DMS53 treated with DMSO at 0.1 percent for 48 hours (cell line): ENCODE data around the gene ADCY5.

ENCODE experiments used
- DNase-seq: peaks from one replicate; lab custom pipeline; 2025; ENCODE audit not compliant: unreplicated experiment; lab: John Stamatoyannopoulos, UW

ADCY5 gene

GRCh38 chr3:123310741-123311140 is 138.1 kb downstream of the ADCY5 start:
- DNase-seq, result peak; percentile 55

- no peak for DNase-seq
Observed at GRCh38 chr3:123310186-123310585, 138.7 kb downstream of the ADCY5 start.

- no peak for DNase-seq
Observed at GRCh38 chr3:123307064-123307463, 141.8 kb downstream of the ADCY5 start.

- DNase-seq, result no peak
Observed at GRCh38 chr3:123305192-123305591, 143.7 kb downstream of the ADCY5 start.

GRCh38 chr3:123303976-123304560 is 144.8 kb downstream of the ADCY5 start:
- no peak for DNase-seq

GRCh38 chr3:123302961-123303360 is 145.9 kb downstream of the ADCY5 start:
- no peak for DNase-seq

GRCh38 chr3:123301331-123302184 is 147.3 kb downstream of the ADCY5 start:
- DNase-seq, result no peak

GRCh38 chr3:123300583-123300982 is 148.3 kb downstream of the ADCY5 start:
- DNase-seq, result no peak

GRCh38 chr3:123300056-123300455 is 148.8 kb downstream of the ADCY5 start:
- DNase-seq, result no peak

- DNase-seq, result no peak
Observed at GRCh38 chr3:123299581-123299980, 149.3 kb downstream of the ADCY5 start.

GRCh38 chr3:123298903-123299302 is 150.0 kb downstream of the ADCY5 start:
- no peak for DNase-seq

GRCh38 chr3:123297627-123297899 is 151.3 kb downstream of the ADCY5 start:
- DNase-seq, result no peak

GRCh38 chr3:123296836-123297626 is 151.9 kb downstream of the ADCY5 start:
- DNase-seq, result no peak

GRCh38 chr3:123296261-123296660 is 152.6 kb downstream of the ADCY5 start:
- DNase-seq, result no peak

GRCh38 chr3:123295901-123296250 is 153.0 kb downstream of the ADCY5 start:
- DNase-seq, result no peak

- no peak for DNase-seq
Observed at GRCh38 chr3:123295171-123295900, 153.6 kb downstream of the ADCY5 start.

GRCh38 chr3:123294296-123294938 is 154.5 kb downstream of the ADCY5 start:
- DNase-seq, result no peak

- DNase-seq, result no peak
Observed at GRCh38 chr3:123292321-123293310, 156.3 kb downstream of the ADCY5 start.

GRCh38 chr3:123291404-123291803 is 157.5 kb downstream of the ADCY5 start:
- no peak for DNase-seq

- DNase-seq, result no peak
Observed at GRCh38 chr3:123290962-123291361, 157.9 kb downstream of the ADCY5 start.
